Hematopoietic multipotent progenitor cell treated with erythropoietin and hydrocortisone succinate and interleukin-3 and kit ligand, for 17 days (in vitro differentiated cells): Measurements from ENCODE around the gene UNC79.

Source experiments
- DNase-seq: peaks from one replicate; pipeline ENCODE4 v3.0.0-alpha.2; 2015; ENCODE audit warnings: low spot score

UNC79 gene

DNA sequence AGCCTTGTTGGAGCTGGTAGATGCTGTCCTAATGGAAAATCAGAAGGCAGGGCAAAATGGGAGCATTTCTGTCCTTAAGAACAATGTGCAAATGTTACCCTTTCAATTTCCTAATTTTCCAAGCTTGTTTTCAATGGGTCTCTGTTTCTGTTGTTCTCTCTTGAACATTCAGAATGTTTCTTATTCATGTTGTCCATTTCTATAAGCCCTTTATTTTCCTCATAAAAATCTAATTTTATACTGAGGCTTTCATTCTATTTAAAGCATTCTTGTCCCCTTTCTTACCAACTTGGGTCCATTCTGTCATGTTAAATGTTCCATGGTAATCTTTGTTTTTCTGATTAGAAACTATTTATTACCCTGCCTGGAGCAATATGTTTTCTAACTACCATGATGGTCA lies 232.6 kb downstream of the UNC79 start:
- DNase-seq = no peak

DNA sequence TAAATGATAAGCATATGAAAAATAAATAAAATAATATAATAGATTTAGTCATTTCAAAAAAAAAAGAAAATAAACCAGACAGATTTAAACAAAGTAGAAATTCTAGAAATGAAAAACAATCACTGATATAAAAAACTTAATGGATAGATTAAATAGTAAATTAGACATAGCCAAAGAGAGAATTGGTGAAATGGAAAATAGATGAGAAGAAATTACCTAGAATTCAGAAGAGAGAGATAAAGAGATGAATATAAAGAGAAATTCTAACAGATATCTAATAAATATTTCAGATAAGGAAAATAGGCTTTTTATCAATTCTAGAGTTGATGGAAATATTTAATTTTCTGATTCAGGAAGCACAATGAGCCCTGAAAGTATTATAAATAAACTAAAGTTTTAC lies 234.4 kb downstream of the UNC79 start:
- DNase-seq = no peak

DNA sequence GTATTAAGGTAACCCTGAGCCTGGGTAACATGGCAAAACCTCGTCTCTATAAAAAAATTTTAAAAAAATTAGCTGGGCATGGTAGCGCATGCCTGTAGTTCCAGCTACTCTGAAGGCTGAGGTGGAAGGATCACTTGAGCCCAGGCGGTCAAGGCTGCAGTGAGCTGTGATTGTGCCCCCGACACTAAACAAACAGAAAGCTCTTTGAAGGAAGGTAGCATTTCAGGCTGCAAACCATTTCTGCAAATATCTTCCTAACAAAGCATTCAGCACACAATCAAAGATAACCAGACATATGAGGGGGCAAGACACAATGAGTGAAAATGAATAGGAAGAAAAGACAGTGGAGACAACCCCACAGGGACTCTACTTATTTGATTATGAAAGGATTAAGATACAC lies 238.9 kb downstream of the UNC79 start:
- DNase-seq = no peak

DNA sequence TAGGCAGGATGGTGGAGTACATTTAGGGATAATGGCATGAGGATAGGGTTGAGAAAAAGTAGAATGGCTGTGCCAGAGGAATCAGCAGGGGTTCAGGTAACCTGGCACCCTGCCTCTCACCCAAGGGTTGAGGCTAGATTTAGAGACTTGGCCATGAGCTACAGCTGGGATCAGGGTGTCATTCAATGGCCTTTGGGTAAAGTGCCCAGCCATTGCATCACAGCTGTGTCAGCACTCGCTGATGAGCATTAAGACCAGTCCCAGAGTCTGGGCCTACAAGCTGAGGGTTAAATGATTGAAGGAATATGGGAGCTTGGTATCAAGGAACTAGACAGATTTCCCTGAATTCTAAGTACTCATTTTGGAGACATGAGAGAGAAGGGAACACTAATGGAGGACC lies 243.6 kb downstream of the UNC79 start:
- no peak for DNase-seq

DNA sequence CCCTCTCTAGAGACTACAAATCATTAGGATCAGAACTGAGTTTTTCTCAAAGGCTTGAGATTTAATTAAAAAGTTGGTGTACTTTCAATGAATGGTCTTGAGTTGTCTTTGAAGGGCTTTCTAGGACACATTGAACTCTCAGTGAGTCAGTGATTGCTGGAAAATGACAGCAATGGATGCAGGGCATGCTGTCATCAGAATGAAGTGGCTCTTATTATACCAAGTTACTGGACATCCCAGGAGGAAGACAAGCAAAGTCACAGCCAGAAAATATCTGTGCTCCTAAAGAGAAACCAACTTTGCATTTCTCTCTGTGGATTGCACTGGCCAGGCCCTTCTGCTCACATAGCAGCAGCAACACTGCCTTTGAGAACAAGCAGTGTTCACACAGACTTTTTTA lies 244.9 kb downstream of the UNC79 start:
- no peak for DNase-seq

DNA sequence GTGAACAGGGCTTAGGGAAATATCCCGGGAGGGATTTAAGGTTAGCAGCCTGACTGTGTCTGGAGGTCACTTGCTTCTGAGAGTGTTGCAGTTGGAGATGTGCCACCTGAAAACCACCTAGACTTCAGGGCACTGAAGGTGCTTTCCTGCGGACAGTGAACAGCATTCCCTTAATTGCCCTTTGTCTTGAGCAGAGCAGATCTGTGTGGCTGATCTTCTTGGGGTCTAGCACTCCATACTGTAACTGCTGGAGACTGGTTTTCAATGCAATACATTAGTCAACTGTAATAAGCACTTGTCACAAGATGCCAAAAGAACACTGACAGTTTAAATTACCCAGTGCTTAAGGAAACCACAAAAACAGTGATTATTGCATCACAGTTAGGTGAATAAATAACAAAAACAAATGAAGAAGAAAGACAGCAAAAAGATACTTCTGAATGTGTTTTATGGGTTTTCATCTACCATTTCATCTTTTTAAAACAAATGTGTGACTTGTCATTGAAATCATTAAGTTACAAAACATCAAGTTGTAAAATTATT lies 245.7 kb downstream of the UNC79 start:
- no peak for DNase-seq

DNA sequence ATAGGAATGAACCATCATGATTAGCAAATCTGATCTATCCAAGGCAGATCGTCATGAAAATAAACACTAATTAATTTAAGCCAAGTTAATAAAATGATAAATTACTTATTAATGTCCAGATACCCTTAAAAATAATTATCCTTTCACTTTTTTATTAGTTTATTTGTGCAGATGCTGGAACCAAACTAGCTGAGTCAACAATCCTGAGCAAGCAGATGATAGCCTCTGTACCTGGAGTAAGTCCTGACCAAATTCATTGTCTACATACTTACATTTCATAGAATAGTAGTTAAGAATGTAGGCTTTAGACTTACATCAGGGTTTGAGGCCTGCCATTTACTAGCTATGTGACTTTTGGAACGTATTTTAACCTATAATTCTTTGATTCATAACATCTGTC lies 251.7 kb downstream of the UNC79 start:
- DNase-seq = no peak

DNA sequence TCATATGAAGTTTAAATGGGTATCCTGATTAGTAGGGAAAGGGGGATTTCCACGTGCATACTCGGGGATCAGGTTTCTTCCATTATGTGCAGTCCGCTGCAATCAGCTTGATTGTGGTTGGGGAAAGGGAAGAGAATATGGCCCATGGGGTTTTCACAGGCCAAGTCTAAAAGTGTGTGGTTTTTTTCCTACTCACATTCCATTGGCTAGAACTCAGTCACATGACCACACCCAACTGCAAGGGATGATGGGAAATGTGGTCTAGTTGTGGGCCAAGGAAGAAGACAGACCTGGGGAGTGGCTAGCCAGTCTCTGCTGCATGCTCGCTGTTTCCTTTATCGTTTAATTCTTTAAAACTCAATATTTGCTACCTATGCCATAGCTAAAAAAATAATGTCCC lies 252.5 kb downstream of the UNC79 start:
- DNase-seq = no peak

DNA sequence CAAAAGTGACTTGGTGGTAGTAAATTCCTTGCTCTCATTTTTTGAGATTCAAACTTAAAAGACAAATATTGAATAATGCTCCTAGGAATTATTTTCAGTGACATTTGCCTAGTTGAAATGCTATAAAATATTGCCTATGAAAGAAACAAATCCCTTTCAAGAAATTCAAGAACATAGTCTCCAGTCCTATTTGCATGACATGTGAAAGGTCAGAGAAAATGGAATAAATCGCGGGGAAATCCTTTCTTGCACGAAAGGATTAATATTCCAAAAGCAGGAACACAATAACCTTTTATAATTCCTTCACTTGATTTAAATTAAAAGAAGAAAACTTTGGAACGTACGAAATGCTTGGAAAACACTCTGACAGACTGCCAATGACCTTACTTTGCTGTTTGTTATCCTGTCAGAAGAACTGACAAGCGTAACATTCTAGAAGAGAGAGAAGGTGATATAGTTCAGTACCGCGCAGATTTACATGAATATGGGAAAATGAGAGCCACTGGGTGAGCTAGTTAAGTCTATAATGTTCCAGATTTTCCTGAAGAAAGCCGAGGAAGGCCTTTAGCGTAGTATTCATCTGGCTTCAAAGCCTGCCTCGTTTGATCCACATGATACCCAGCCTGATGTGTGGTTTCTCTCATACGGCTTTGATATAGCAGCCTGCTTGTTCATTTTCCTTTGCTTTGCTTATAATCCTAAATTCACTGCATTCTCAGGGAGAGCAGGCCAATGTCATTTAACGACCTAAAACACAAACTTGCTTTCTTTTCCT lies 254.6 kb downstream of the UNC79 start:
- DNase-seq = no peak

DNA sequence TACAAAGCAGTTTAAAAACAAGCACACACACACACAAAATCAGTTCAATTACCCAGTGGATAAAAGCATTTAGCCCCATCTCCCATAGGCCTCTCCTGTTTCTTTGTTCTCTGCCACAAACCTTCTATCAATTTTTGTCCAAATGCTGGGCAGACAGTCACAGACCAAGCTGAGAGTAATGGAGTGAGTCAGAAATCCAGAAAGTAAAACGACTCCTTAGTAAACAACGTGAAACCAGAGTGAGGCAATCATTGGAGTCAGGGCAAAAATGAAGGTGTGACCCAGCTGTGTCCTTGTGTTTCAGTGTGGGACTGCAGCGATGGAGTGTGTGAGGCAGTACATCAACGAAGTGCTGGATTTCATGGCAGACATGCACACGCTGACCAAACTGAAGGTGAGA lies 255.5 kb downstream of the UNC79 start:
- no peak for DNase-seq

DNA sequence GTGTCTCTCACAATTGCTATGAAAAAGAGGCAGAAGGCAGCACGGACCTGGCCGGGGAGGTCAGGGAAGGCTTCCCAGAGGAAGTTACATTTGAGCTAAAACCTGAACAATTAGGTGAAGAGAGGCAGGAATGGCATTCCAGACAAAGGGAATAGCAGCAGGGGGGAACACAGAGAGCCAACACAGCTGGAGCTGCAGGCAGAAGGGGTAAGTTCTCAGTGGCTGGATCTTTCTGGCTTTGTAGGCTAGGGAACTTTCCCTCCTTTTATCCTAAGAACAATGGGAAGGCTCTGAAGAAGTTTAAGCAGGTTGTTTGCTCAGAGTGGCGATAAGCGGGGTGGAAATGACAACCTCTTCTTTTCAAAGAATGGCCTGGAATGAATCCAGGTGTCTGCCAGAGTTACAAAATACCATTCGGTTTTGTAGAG lies 257.5 kb downstream of the UNC79 start:
- no peak for DNase-seq

DNA sequence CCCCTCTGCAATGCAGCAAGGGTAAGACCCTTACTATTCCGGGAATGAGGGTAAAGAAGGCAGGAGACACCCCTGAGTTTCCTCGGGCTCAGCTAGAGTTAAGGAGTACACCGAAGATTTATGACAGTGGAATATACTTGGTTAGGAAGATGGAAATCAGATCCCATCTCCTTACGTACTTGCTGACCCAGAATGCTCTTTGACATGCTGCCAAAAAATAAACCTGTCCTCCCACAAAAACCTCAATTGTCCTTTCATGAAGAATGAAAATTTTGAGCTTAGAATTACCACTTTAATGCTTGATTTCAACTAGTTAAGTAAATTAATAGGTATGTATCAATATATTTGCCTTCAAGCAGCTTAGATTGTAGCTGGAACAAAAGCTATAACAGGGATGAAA lies 258.1 kb downstream of the UNC79 start:
- no peak for DNase-seq

DNA sequence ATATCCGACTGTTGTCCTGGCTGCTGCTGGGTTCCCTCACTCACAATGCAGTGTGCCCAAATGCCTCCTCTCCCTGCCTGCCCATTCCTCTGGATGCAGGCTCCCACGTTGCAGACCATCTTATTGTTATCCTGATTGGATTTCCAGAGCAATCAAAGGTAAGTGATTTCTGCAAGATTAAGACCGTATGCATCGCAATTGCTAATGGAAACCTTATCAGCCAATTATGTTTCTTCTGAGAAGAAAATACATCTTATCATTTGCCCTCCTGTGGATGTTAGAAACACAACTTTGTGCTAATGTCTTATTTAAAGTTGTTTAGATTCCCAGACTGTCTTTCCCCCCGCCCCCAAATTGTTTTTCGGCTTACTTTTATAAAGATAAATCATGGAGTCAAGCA lies 259.4 kb downstream of the UNC79 start:
- no peak for DNase-seq

DNA sequence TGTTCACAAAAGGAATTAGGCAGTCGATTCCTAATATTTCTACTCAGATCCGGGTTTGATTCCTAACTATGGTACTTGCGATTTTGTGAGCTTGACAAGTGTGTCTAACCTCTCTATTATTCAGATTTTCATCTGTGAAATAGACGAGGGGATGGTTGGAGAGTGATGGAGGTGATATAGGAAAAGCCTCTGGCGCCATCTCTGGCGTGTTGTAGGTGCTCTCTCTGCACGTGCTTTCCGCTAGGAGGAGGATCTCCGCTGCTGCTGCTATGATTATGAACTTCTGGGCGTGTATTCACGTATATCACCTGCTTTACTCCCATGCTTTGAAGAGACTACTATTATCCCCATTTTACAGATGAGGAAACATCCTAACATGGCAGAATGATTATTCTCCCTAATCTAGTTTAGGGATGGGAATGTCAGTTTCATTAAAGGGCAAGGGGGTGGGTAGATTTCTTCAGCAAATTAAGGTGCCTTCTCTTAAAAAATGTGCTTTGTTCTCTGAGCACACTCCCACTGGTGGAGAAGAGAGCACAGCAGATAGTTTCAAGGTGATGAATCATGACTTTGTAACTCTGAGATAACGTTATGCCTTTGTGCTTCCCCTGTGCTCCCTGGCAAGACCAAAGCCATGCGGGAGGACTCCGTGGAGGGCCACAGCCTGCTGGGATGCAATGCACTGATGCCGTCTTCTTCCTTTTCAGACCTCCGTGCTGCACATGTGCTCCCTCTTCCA lies 260.5 kb downstream of the UNC79 start:
- DNase-seq = no peak

DNA sequence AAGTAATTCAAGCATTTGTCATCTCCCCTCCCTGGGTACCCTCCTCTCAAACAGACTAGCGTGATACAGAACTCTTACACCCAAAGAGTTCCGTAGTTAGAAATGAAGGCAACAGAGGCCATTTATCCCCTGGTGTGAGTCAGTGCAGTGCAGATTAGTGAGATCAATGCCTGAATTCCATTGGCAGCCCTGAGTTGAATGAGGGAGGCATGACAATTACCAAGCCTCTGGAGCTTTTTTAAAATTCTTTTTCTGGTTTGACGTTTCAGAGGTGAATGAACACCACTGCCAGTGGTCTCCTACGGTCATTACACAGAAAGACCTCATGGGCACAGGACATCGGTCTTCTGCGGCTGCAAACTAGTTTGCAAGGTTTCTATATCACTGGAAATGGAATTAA lies 263.2 kb downstream of the UNC79 start:
- no peak for DNase-seq

DNA sequence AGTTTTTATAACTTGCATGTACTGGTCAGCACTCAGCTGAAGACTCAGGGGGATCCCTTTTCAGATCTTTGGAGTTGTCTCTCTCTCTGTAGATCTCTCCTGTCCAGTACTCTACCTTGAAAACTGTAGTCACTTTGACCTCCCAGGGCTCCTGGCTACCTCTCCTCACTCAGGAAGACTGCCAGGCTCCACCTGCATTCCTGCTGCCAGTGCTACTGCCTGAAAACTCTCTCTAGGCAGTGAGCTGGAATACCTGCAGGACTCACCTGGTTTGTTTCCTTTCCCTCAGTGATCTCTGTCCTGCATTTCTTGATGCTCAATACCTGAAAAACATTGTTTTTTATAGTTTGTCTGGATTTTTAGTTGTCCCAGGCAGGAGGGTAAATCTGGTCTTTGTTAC lies 270.2 kb downstream of the UNC79 start:
- no peak for DNase-seq

DNA sequence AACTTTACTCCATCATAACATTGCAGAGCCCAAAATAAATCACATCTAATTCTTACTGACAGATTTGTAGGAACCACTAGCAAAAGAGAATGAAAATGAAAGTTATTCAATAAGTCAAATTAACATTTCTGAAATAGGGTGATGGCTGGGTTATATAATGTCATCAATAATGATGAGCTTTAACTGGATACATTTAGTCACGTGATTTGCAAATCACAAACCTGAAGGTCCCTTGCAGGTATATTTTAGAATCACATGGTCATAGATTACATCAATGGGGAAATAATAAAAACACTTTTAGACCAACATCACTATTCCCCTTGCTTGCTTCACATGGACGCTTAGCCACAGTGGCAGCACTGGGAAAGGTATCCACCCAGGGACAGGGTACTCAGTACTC lies 270.8 kb downstream of the UNC79 start:
- DNase-seq = no peak

DNA sequence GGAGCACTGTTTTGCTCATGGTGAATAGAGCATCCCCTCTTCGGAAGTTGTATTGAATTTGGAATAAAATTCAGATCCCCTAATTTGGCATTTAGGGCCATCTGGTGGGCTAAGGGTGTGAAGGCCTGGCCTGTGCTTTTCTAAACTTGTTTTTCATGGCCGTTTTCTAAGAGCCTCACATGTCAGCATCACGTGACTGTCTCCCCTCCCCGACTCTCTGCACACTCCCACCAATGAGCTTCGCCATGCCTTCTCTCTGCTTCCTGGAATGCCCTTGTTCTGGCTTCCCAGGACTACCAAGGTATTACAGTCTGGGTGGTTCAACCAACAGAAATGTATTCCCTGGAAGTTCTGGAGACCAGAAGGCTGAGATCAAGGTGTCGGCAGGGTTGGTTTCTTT lies 272.2 kb downstream of the UNC79 start:
- no peak for DNase-seq

DNA sequence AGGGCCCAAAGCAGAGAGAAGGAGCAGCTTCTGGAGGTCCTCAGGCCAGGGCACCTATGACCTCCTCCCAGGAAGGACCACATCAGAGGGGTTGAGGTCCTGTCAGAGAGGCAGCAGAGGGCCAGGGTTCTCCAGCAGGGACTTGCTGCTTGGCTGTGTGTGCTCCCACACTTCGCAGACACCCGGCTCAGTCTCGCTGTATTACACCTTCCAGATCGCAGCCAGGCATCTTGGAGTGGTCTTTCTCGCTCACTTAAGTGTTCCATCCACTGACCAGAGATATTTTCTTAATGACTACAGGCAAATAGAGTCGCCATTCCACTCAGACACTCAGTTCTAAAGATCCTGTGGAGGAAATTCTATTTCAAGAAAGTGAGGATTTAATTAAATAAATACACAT lies 273.2 kb downstream of the UNC79 start:
- no peak for DNase-seq

DNA sequence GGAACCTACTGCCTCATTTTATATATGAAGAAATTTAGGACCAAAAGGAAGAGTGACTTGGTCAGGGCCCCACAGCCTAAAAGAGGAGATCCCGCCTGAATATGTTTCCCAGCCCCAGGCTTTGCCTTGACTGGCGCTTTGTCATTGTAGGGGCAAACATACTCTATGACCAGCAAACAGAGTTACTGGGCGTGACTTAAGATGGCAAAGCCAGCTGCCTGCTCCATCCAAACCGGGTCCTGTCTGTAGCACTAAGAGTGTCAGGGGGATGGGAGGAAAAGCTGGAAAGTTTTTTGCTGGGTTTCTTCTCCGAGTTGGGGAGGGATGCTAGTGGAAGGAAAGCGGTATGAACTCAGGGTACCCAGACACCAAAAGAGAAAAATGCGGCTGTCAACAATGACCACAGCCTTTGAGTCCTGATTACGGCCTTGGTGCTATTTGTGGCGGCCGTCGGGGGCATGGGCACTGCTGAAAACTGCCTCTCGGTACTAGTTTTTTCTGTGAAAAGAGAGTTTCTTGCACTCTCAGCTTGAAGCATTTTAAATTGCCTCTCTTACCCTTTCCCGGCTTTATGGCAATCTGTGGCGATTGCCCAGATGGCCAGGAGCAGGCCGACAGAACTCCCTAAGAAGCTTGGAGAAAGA lies 274.9 kb downstream of the UNC79 start:
- no peak for DNase-seq

DNA sequence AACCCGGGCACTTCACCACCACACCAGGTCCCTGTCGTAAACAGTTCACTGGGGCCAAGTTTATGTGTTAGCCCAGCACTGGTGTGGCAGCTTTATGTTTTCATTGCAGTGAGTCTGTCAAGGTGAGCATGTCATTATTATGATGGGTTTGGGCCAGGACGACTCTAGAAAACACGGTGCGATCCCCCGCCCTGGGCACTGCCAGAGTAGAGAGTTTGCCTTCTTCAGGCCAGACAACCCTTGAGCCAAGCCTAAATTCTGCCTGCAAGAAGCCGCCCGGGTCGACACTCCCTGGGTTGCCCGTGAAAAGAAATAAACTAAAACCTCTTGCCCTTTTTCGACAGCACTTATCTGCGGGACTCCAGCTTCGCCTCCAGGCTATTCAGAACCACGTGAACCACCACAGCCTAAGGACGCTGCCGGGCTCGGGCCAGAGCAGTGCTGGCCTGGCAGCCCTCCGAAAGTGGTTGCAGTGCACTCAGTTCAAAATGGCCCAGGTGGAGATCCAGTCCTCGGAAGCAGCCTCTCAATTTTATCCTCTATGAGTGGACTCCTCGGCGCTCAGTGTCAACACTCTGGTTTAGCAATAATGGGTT lies 275.7 kb downstream of the UNC79 start:
- DNase-seq = no peak

DNA sequence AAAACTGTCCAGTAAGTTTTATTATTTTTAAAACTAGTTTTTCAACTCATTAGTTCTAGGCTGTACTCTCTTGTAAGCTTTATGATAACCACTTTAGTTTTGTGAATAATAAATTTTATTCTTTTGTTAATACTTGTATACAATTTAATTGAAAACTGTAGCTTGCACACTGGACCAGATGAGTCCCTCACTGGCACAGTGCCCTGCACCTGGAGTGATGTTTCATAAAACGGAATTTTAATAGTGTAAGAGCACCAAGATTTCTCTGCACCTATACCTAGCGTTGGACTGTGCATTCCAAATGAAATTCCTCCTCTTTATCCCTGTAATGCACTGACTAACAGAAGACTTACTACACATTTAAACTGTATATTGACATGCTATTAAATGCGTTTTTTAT lies 276.7 kb downstream of the UNC79 start:
- DNase-seq = no peak

DNA sequence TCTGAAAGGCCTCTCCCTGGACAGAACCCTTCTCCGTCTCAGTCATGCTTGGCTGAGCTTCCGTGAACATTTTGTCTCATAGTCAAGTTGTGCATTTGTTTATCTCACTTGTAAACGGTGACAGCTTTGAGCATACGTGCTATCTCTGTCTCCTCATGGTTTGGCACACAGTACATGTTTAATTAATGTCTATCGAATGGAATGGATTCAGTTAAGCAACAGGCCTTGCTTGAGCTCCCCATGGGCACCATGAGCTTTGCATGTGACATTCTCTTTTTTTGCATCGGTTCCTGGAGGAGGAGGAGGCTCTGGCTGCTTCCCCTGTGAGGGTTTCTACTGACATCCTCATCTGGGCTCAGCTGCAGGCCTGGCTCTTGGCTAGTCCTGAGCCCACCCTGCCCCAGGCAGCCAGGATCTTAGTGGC lies 277.6 kb downstream of the UNC79 start:
- DNase-seq = no peak
